NCI-H128 (cell line): ENCODE data around the gene GLRB.
"Not testable (repeated sequence)": the region's sequence is repeated elsewhere in the genome, so short reads cannot be mapped to it uniquely, and the experiment has no call there.

Source experiments
- DNase-seq: peaks from one replicate; lab custom pipeline; 2025; ENCODE audit not compliant: unreplicated experiment; lab: John Stamatoyannopoulos, UW

The GLRB gene

GRCh38 chr4:157075811-157076577 is at the start of gene GLRB:
TSS of gene GLRB (plus strand) at chr4:157076150. CDS start at chr4:157078025, 1,875 bp downstream.
- peak; percentile 2 for DNase-seq

- DNase-seq, result no peak
These were observed 40.5 kb upstream of the GLRB start for GRCh38 chr4:157035471-157035870.

GRCh38 chr4:157040405-157040804 is 35.5 kb upstream of the GLRB start:
- no peak for DNase-seq

- no peak for DNase-seq
These were observed 32.8 kb upstream of the GLRB start for GRCh38 chr4:157043131-157043530.

GRCh38 chr4:157045507-157046127 is 30.3 kb upstream of the GLRB start:
- no peak for DNase-seq

GRCh38 chr4:157048248-157048647 is 27.7 kb upstream of the GLRB start:
- no peak for DNase-seq

GRCh38 chr4:157050561-157050960 is 25.4 kb upstream of the GLRB start:
- no peak for DNase-seq

- DNase-seq, result no peak
These were observed 23.4 kb upstream of the GLRB start for GRCh38 chr4:157052429-157053040.

GRCh38 chr4:157057218-157057617 is 18.7 kb upstream of the GLRB start:
- no peak for DNase-seq

GRCh38 chr4:157058899-157059298 is 17.1 kb upstream of the GLRB start:
- DNase-seq, result not testable (repeated sequence)

- DNase-seq, result no peak
These were observed 3.9 kb upstream of the GLRB start for GRCh38 chr4:157072002-157072401.

GRCh38 chr4:157075401-157075800 is 549 bp upstream of the GLRB start:
- DNase-seq, result no peak

- DNase-seq, result no peak
These were observed 613 bp downstream of the GLRB start for GRCh38 chr4:157076578-157076947.

GRCh38 chr4:157079441-157079840 is 3.5 kb downstream of the GLRB start:
- DNase-seq, result no peak

GRCh38 chr4:157080605-157081004 is 4.7 kb downstream of the GLRB start:
- no peak for DNase-seq

- no peak for DNase-seq
These were observed 19.8 kb downstream of the GLRB start for GRCh38 chr4:157095716-157096115.

- no peak for DNase-seq
These were observed 20.5 kb downstream of the GLRB start for GRCh38 chr4:157096439-157096838.

- no peak for DNase-seq
These were observed 23.6 kb downstream of the GLRB start for GRCh38 chr4:157099506-157099905.

GRCh38 chr4:157104541-157104940 is 28.6 kb downstream of the GLRB start:
- DNase-seq, result no peak

- no peak for DNase-seq
These were observed 38.7 kb downstream of the GLRB start for GRCh38 chr4:157114671-157115070.

GRCh38 chr4:157115613-157116335 is 39.8 kb downstream of the GLRB start:
- no peak for DNase-seq

GRCh38 chr4:157121401-157121800 is 45.5 kb downstream of the GLRB start:
- DNase-seq, result no peak
